ENCODE data around the gene BABAM2. TPM values are rescaled to one million over a fixed set of nuclear protein-coding genes. Genes with fewer than 3 reads are reported as not detected.

Gene BABAM2
- total RNA-seq, 6 experiments from 2014 or later, result 17.1 to 39.4 (median 25.5) TPM

- H3K36me3 ChIP-seq, result no peaks in the 10 kb centered on the region
- intact Hi-C loops (cut with DNase I), result no loop called here
- TF ChIP-seq POLR2A (IDR thresholded peaks at IDR 0.05) (no peak), CTCF (IDR thresholded peaks at IDR 0.05) (no peak)
- no peak overlapping the region for H3K27ac ChIP-seq
- 66% methylated on average over 9 of the region's 12 CpGs for WGBS (ENCODE audit: insufficient coverage, low coverage, low lambda C conversion rate, missing lambda C conversion rate)
- peaks cover 0 to 3% (median 0%) of the 10 kb centered on the region in 4 donors for H3K4me1 ChIP-seq
- no peaks in the 10 kb centered on the region for H3K27me3 ChIP-seq
- H3K9me3 ChIP-seq, result no peaks in the 10 kb centered on the region
- H3K4me3 ChIP-seq, result no peak overlapping the region
- DNase-seq (no peak), ATAC-seq (no peak)
These were observed 471.6 kb downstream of the BABAM2 start for GRCh38 chr2:28361991-28362710.

- TF ChIP-seq POLR2A (IDR thresholded peaks at IDR 0.05), result no peak
- TF ChIP-seq CTCF (IDR thresholded peaks at IDR 0.05), result no peak
- Histone ChIP-seq H3K27ac (no peak overlapping the region), H3K4me1 (peaks cover 0 to 3% (median 0%) of the 10 kb centered on the region in 4 donors), H3K9me3 (no peaks in the 10 kb centered on the region), H3K27me3 (no peaks in the 10 kb centered on the region), H3K4me3 (no peak overlapping the region), H3K36me3 (no peaks in the 10 kb centered on the region)
- intact Hi-C loops (cut with DNase I), result no loop called here
- WGBS (ENCODE audit: insufficient coverage, low coverage, low lambda C conversion rate, missing lambda C conversion rate), result 91% methylated on average over 4 of the region's 15 CpGs
- DNase-seq (peak in 1 of 3 donors; percentile 41), ATAC-seq (no peak)
These were observed 472.5 kb downstream of the BABAM2 start for GRCh38 chr2:28362991-28363521.

- Histone ChIP-seq H3K36me3 (no peaks in the 10 kb centered on the region), H3K9me3 (no peaks in the 10 kb centered on the region), H3K27me3 (no peaks in the 10 kb centered on the region), H3K4me1 (peaks cover 0 to 3% (median 0%) of the 10 kb centered on the region in 4 donors), H3K4me3 (no peak overlapping the region), H3K27ac (no peak overlapping the region)
- DNase-seq (no peak), ATAC-seq (no peak)
- WGBS (ENCODE audit: insufficient coverage, low coverage, low lambda C conversion rate, missing lambda C conversion rate), result 87% methylated on average over 7 of the region's 11 CpGs
- TF ChIP-seq POLR2A (IDR thresholded peaks at IDR 0.05), result no peak
- TF ChIP-seq CTCF (IDR thresholded peaks at IDR 0.05), result no peak
- intact Hi-C loops (cut with DNase I), result no loop called here
These were observed 473.3 kb downstream of the BABAM2 start for GRCh38 chr2:28363686-28364280.

GRCh38 chr2:28364610-28365009, 474.1 kb downstream of the BABAM2 start:
- intact Hi-C loops (cut with DNase I), result no loop called here

More at GRCh38 chr2:28364610-28365009, 474.1 kb downstream of the BABAM2 start:
- Histone ChIP-seq H3K36me3 (no peaks in the 10 kb centered on the region), H3K27me3 (no peaks in the 10 kb centered on the region), H3K27ac (no peak overlapping the region), H3K9me3 (no peaks in the 10 kb centered on the region), H3K4me3 (no peak overlapping the region), H3K4me1 (peaks cover 0 to 3% (median 0%) of the 10 kb centered on the region in 4 donors)
- TF ChIP-seq CTCF (IDR thresholded peaks at IDR 0.05) (no peak), POLR2A (IDR thresholded peaks at IDR 0.05) (no peak)
- ATAC-seq (no peak), DNase-seq (no peak)
- 95% methylated on average over 3 of the region's 3 CpGs for WGBS (ENCODE audit: insufficient coverage, low coverage, low lambda C conversion rate, missing lambda C conversion rate)

Measured in right lobe of liver (tissue), 6 donors.